ENCODE results near the gene KSR1.

- no peak for TF ChIP-seq CTCF (IDR thresholded peaks at IDR 0.05)
- no peak for TF ChIP-seq POLR2A (IDR thresholded peaks at IDR 0.05)
Observed at GRCh38 chr17:27575912-27576252, 119.6 kb downstream of the KSR1 start.
